GM18517 (cell line): ENCODE measurements around the gene MMD2.
A peak's percentile ranks its signal among the peaks of the same experiment; 100 is the strongest.
"Not testable (repeated sequence)": the region's sequence is repeated elsewhere in the genome, so short reads cannot be mapped to it uniquely, and the experiment has no call there.

Experiments
- ATAC-seq: cut with Tn5 transposase; IDR thresholded peaks from one replicate; pipeline ENCODE4 v1.9.1; 2021; ENCODE audit warnings: mild to moderate bottlenecking, moderate library complexity; ENCODE audit not compliant: unreplicated experiment

Gene MMD2, protein sequence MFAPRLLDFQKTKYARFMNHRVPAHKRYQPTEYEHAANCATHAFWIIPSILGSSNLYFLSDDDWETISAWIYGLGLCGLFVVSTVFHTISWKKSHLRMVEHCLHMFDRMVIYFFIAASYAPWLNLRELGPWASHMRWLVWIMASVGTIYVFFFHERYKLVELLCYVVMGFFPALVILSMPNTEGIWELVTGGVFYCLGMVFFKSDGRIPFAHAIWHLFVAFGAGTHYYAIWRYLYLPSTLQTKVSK

DNA sequence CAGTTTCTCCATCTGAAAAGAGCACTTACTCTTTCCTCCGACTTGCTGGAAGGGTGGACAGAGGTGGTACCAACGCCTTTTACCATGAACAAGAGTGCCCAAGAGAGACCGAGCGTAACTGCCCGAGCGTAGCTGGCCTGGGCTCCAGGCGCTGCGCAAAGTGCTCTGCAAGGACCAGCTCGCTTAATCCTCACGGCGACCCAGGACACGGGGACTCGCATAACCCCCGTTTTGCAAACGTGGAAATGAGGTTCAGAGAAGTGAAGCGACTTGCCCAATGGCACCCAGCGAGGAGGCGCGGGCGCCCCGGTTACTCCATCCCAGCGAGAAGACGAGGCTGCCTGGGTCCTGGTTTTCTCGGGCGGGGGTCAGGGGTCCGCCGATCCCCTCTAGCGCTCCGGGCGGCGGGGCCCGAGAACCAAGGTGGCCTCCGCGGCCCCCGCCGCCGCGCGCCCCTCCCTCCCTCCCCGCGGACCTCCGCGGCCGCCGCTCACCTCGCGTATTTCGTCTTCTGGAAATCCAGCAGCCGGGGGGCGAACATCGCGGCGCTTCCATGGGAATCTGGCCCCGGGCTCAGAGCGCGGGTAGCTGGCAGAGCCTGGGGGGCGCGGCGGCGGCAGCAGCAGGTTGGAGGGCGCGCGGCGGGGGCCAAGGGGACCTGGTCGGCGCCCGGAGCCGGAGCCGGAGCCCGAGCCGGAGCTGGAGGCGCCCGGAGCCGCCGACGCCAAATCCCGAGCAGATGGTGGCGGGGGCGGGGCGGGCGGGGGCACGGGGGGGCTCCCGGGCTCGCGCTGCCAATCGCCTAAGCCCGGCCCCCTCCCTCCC lies at the start of gene MMD2:
TSS of gene MMD2 (minus strand) at position 711 of the 825 bp plus-strand sequence. CDS start at position 541, 170 bp downstream.
- no peak for ATAC-seq

DNA sequence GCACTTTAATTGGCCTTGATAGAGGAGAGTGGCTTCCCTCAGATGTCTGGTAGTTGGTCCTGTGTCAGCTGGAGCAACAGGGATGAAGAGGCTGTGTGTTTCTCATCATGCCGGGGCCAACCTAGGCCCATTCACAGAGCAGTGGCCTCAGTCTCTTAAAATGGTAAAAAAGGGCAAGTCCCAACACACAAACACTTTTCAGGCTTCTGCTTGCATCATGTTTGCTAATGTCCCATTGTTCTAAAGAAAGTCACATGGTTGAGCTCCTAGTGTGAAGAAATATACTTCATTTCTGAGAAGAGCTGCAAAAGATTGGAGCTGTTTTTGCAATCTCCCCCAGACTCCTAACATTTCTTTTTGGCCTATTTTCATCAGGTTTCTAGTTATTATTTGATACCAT lies 46.1 kb upstream of the MMD2 start:
- no peak for ATAC-seq

DNA sequence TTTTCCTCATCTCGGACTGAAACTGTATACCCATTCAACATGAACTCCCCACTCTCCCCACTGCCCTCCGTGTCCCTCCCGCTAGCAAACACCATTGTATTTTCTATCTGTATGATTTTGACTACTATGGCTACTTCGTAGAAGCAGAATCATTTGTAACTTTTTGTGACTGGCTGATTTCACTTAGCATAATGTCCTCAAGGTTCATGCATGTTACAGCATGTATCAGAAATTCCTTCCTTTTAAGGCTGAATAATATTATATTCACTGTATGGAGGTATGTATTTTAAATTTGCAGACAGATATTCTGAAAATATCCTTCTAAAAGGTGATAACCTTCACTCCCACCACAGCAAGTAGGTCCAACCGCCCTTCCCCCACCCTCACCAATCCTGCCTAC lies 42.9 kb upstream of the MMD2 start:
- ATAC-seq = no peak

DNA sequence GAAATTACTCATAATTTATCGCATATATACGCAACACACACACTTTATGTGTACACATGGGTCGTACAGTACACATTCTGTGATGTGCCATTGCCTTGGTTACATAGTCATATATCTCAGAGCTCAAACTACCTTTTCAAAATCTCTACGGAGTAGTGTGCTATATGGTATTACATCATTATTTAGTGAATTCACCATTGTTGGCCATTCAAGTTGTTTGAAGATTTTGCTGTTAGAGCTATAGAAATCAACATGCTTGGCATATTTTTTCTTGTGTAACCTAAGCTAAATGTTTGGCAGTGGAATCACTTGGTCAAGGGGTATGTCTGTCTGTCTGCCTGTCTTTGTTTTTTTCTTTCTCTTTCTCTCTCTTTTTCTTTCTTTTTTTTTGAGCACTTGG lies 42.0 kb upstream of the MMD2 start:
- no peak for ATAC-seq

DNA sequence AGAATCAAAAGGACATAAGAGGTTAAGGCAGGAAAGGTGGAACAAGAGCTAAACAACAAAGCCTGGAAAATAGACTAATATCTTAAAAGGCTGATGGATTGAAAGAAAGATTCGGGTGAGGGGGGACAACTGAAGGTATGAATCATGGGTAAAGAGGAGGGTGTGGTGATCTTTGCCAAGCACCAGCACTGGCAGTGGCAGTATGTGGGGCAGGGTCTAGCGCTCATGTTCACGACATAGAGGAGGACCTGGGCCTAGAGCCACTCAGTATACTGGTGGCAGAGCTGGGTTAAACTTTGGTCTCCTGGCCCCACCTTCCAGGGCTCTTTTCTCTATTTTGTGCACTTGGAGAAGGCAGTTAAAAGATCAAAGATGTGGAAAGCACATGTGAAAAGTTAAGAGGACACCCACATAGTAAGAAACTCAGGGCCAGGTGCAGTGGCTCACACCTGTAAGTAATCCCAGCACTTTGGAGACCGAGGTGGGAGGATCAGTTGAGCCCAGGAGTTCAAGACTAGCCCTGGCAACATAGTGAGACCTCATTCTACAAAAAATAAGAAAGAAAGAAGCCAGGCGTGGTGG lies 40.5 kb upstream of the MMD2 start:
- ATAC-seq = no peak

DNA sequence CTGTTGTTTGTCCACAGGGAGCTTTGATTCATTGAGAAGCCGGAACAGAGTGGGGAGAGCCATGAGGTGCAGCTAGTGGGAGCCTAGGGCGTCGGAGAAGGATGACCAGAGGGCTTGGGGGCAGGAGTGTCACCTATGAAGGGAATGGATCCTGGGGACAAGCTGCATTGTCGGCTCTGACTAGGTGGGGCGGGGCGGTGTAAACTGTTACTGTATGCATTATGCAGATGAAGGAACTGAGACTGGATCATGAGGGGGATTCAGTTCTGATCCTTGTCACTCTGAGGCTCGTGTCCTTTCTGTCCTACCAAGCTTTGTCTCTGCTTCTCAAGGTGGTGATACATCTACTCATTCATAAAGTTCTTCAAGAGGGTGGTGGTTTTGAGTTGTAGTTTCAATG lies 39.9 kb upstream of the MMD2 start:
- ATAC-seq = no peak

DNA sequence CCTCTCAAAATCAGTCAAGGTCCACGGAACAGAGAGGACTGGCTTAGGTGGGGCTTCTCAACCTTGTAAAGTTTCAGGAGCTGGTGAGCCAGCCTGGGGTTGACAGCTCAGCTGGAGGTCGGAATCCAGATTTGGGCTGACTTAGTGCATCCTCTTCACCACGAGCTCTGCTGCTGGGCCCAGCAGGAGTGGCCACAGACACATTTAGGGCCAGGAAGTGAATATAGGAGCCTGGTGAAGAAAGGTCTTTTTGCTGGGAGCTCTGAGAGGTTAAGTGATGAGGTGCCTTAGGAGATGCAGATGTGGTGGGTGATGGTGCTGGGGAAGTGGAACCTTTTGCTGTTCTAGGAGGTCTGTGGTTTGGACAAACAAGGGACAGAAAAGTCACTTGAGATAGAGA lies 39.3 kb upstream of the MMD2 start:
- ATAC-seq = no peak

DNA sequence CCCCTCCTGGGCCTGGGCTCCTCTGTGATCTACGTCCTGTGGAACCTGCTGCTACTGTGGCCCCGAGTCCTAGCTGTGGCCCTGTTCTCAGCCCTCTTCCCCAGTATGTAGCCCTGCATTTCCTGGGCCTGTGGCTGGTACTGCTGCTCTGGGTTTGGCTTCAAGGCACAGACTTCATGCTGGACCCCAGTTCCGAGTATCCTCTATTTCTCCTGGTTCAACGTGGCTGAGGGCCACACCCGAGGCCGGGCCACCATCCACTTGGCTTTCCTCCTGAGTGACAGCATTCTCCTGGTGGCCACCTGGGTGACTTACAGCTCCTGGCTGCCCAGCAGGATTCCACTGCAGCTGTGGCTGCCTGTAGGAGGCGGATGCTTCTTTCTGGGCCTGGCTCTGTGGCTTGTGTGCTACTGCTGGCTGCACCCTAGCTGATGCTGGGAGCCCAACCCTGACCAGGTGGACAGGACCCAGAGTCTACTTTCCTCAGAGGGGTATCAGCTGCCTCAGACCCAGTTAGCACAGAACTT lies 37.8 kb upstream of the MMD2 start:
- ATAC-seq = no peak

DNA sequence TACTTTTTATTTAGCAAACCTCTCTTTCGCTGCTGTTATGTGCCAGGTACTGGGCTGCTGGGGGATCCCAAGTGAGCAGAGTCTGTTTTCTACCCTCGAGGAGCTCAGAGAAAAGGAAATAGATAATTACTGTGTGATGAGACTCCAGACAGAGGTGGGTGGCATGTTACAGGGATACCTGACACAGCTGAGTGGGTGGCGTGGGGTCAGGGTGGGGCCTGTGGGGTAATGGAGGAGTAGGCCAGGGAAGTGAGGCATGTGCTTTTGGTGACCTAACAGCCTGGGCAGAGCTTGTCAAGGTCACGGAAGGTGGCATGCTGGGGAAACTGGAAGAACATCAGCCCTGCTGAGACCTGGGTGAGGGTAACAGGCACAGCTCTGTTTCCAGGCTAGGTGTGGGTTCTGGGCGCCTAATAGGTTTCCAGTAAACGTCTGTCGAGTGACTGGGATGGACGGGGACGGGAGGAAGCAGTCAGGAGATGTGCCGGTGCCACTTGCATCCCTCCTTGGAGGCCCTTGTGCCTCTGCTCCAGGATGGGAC lies 36.5 kb upstream of the MMD2 start:
- ATAC-seq = no peak

DNA sequence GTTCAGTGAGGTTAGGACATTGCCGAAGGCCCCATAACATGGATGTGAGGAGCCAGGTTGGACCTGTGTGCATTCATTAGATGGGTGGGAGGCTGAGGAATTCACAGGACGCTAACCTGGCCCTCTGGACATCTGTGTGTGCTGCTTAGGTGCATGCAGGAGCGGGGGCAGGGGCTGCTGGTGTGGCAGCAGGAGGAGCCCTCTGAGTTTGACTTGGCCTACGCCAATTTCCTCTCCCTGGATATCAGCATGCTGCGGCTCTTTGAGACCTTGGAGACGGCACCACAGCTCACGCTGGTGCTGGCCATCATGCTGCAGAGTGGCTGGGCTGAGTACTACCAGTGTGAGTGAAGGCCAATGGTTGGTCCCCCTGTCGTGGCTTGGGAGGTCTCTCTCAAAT lies 34.5 kb upstream of the MMD2 start:
- no peak for ATAC-seq

DNA sequence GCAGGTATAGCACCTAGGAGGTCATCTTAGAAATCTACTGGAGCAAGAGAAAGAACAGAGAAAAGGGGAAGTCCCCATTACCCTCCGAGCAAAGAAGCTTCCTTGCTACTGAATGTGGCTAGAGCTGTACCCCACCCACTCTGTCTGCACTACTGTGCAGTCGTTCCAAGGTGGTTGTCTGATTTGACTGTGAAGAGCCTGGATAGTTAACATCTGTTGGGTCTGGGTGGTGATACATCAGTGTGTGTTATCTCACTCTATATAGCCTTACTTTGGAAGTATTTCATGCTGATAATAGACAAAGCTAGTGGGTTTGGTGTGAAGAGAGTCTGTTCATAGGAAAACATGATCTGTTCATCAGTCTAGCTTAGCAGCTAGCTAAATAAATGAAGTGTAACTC lies 23.8 kb upstream of the MMD2 start:
- ATAC-seq = not testable (repeated sequence)

DNA sequence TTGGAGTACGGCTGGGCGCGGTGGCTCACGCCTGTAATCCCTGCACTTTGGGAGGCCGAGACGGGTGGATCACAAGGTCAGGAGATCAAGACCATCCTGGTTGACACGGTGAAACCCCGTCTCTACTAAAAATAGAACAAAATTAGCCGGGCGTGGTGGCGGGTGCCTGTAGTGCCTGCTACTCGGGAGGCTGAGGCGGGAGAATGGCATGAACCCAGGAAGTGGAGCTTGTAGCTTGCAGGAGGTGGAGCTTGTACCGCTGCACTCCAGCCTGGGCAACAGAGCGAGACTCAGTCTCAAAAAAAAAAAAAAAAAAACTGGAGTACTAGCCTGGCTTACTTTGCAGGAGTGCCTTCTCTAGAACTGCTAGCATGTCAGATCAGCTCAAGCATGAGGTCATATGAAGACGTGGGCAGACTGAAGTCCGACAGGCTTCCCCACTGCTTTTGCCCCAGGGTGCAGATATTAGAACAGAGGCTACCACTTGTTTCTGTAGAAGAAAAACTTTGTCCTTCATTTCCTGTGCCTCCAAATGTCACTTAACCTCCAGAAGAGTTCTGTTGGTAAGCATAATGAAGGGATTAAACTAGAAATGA lies 22.4 kb upstream of the MMD2 start:
- not testable (repeated sequence) for ATAC-seq

DNA sequence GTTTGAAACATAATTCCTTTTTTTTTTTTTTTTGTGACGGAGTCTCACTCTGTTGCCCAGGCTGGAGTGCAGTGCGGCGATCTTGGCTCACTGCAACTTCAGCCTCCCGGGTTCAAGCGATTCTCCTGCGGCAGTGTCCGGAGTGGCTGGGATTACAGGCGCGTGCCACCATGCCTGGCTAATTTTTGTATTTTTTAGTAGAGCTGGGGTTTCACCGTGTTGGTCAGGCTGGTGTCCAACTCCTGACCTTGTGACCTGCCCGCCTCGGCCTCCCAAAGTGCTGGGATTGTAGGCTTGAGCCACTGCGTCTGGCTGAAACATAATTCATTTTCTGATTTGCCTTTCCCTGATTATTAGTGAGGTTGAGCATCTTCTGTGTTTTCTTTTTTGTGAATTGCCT lies 16.6 kb upstream of the MMD2 start:
- ATAC-seq = not testable (repeated sequence)

DNA sequence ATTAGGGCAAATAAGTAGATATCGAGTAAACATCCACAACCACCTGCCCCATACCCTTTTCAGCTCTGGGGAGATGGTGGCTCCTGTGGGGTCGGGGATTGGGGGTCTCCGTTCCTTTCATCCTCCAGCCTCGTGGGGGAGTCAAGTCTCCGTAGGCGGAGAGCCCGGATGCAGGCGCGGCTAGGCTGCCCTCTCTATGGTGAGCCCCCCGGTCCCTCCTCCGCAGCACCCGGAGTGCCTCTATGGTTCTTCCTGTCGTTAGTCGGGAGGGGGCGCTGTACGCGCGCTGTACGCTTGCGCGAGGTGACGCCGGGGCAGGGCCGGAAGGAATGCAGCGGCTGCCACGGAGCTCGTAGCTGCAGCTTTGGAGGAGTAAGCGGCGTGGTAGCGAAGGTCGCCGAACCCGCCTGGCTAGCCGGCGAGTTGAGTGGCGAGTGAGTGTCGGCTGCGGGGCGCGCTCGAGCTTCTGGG lies 14.8 kb upstream of the MMD2 start:
- ATAC-seq = peak; percentile 88

DNA sequence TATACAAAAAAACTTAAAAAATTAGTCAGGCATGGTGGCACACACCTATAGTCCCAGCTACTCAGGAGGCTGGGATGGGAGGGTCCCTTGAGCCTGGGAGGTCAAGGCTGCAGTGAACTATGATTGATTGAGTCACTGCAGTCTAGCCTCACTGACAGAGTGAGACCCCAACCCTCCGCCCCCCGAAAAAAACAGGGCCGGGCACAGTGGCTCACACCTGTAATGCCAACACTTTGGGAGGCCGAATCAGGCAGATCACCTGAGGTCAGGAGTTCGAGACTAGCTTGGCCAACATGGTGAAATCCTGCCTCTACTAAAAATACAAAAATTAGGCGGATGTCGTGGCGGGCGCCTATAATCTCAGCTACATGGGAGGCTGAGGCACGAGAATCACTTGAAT lies 13.5 kb upstream of the MMD2 start:
- ATAC-seq = not testable (repeated sequence)

DNA sequence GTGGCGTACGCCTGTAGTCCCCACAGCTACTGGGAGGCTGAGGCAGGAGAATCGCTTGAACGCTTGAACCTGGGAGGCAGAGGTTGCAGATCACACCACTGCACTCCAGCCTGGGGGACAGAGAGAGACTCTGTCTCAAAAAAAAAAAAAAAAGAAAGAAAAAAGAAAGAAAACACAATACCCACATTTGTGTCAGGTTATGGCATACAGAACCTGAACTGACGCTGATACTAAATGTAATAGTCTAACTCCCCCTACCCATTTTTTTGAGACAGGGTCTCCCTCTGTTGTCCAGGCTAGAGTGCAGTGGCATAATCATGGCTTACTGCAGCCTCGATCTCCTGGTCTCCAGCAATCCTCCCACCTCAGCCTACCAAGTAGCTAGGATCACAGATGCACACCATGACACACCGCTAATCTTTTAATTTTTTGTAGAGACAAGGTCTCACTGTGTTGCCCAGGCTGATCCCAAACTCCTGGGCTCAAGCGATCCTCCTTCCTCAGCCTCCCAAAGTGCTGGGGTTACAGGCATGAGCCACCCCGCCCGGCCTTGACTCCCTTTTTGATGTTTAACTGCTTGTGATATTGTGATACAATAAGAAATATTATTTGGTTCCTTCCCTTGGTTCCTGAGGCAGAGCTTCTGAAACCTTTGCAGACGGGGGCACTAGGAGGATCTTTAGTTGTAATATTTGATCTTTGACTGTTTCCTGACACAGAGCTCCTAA lies 6.5 kb upstream of the MMD2 start:
- ATAC-seq = no peak

DNA sequence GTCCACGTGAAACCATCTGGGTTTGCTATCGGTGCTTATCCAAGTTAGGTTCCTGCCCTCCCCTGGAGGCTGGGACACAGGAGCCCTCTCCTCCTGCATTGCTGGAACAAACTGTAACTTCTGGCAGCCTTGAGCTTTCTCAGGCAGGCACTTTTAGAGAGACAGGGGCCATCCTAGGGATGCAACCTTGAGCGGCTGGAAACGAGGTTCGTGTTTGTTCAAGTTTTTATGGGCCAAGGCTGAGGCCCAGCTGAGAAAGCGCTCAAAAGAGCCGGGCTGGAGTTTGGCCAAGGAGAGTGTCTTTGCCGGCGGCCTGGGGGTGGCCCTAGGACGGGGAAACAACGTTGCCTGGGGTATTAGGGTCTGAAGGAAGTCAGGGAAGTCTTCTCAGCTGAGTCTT lies 5.5 kb upstream of the MMD2 start:
- no peak for ATAC-seq

DNA sequence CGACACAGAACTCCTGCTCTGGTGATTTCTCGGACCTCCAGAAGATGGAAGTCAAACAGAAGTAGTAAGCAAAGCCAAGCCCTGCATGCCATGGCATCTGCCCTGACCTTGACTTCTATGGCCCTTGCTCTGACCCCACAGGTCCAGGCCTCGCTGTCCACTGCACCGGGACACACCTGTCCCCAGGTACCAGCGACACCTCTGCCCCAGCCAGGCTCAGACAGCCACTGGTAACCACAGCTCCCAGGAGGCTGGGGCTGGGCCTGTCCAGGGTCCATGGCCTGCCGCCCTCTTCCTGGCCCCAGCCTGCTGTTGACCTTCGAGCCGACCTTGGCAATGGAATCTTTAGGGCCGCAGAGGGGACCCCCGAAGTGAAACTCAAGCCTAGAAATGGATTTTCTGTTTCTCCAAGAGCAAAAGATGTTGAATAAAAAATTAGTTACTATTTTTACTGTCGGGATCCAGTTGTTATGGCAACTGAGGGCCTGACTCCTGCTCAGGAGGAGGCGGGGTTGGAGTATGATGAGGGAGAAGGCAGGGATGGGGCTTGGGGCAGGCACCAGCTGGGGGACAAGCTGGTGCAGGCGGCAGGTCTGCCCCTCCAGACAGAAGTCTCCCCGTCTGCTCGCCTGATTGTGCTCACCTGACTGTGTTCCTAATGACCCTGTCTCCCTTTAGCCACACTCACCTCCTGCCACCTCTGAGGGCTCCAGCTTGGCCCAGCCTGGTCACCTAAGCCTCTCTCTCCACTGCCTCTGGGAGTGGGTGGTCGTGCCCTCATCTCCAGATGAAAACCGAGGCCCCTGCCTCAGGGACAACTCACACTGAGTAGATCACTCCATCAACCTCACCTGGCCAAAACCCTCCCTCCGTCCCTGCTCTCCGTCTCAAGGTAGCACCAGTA lies 4.1 kb upstream of the MMD2 start:
- no peak for ATAC-seq

DNA sequence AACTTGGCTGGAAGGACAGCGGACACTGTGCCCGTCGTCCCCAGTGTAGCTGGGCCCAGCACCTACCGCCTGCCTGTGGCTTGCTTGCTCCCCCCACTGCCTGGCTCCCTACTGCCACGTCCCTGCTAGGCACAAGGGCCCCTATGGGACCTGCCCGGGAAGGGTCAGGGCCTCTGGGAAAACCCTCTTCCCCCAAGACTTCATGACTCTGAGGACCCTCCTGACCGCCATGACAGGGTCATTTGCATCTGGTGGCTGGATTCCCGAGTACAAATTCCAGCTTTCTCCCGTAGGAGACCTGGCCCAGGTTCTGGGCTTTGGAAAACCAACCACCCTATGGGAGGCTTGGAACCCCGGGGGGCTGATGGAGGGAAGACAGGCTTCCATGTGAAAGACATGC lies 1.4 kb upstream of the MMD2 start:
- no peak for ATAC-seq
